Cardiac fibroblast (primary cell): ENCODE results near the gene EPHA6.

ENCODE experiments used
- DNase-seq, 2 donors: peaks; one replicate each; pipeline versions ENCODE4 v3.0.0 to v3.0.0-alpha.2; 2010; ENCODE audit warnings: low read depth in 2 of 2
- H3K4me3 ChIP-seq, 2 donors: replicated peaks in 1 of 2; 1 replicate in 1 of 2; 2 replicates in 1 of 2; pipeline ENCODE4 v1.5.1; 2011; ENCODE audit warnings: low read depth in 2 of 2, low read length in 2 of 2, mild to moderate bottlenecking in 2 of 2, moderate library complexity in 1 of 2
- CTCF ChIP-seq: IDR thresholded peaks from one replicate; pipeline ENCODE4 v1.5.1; 2011; ENCODE audit warnings: low read depth, mild to moderate bottlenecking, low read length, inconsistent platforms

EPHA6 gene

DNA sequence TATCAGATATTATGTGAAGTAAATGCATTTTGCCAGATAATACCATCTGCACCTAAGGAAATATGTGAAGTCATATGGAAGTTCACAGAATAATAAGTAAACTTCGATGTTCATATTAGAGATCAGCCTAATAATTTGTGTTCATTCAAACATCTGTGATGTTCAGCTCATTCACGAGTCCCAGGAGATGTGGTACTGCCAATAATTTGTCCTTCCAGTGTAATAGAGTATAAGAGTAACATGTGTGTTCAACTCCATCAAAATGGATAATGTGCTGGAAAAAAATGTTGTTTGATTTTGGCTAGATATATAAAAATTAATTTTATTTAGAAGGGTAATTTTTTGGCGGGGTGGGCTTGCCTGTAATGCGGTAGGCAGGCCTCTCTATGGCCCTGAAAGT lies 874.7 kb downstream of the EPHA6 start:
- TF ChIP-seq CTCF = no peak
- DNase-seq = no peak
- H3K4me3 ChIP-seq = no peak overlapping the region

DNA sequence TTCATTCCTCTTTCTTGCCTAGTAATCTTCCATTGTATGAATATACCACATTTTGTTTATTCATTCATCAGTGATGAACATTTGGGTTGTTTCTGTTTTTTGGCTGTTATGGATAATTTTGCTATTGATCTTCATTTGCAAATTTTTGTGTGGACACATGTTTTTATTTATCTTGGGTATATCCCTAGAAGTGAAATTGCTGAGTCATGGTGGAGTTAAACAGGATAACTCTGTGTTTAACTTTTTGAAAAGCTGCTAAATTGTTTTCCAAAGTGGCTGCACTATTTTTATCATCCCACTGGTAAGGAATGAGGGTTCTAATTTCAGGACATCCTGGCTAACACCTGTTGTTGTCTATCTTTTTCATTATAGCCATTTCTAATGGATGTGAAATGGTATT lies 875.6 kb downstream of the EPHA6 start:
- no peak for DNase-seq
- no peak for TF ChIP-seq CTCF
- H3K4me3 ChIP-seq = no peak overlapping the region

- H3K4me3 ChIP-seq = no peak overlapping the region
- TF ChIP-seq CTCF = no peak
Measured at GRCh38 chr3:97691354-97691753, 877.0 kb downstream of the EPHA6 start.

DNA sequence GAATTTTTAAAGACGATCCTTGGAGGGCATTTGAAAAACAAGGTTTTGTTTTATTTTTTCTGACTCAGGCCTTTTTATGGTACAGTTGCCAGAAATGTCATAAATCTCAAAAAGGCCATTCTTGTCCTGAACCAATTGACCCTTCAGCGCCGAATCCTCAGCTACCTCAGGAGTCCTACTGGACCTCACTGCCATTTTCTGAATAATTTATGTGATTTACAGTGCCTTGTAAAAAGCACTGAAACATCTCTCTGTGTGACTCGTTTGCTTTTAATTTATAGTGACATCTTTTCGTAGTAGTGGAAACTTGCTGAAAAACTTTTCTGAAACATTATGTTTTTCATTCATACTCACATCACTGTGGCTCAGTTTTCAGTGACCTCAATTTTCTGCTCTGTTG lies 878.0 kb downstream of the EPHA6 start:
- DNase-seq = no peak
- no peak for TF ChIP-seq CTCF
- no peak overlapping the region for H3K4me3 ChIP-seq

More at GRCh38 chr3:97691354-97691753, 877.0 kb downstream of the EPHA6 start:
- no peak for DNase-seq

DNA sequence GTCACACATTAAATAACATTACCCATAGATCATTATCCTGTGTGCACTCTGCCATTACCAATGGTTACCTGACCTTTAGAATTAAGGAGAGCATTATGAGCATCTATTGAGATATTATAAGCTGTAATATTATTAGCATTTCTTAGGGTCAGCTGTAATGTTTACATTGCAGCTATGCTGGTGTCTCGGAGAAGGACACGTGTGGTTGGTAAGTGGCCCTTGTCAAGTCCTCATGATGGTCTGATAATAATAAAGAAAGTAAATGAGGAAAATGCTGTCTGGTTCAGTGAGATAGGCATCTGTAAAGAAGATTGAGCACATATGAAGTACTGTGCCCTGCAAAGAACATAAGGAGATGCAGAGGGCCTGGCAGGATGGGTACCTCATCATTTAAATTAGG lies 878.4 kb downstream of the EPHA6 start:
- H3K4me3 ChIP-seq = no peak overlapping the region
- DNase-seq = no peak
- TF ChIP-seq CTCF = no peak

- H3K4me3 ChIP-seq = no peak overlapping the region
- no peak for TF ChIP-seq CTCF
- DNase-seq = no peak
Measured at GRCh38 chr3:97694876-97695275, 880.5 kb downstream of the EPHA6 start.

DNA sequence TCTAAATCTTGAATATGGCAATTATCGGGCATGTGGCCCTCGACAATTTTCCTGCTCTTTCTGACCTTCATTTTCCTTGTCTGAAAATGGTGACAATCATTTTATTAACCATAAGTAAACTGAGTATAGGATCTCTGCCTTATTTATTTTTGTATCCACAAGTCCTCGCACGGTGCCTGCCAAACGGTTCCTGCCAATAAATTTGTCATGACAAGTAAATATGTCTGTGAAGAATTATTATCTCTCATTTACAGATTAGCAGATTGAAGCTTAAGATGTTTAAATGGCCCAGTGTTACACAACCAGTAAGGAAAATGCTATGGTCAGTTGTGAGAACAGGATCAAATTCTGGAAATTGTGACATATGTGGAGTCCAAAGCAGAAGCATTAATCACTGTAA lies 884.3 kb downstream of the EPHA6 start:
- DNase-seq = no peak
- no peak overlapping the region for H3K4me3 ChIP-seq
- TF ChIP-seq CTCF = no peak
